GM12872 (cell line): ENCODE measurements around the gene BCAS3.

Experiments used
- CTCF ChIP-seq: IDR thresholded peaks from 3 replicates; pipeline ENCODE4 v1.5.1; 2011; ENCODE audit warnings: low read depth, mild to moderate bottlenecking, low read length, moderate library complexity; ENCODE audit not compliant: insufficient read depth

Gene BCAS3

DNA sequence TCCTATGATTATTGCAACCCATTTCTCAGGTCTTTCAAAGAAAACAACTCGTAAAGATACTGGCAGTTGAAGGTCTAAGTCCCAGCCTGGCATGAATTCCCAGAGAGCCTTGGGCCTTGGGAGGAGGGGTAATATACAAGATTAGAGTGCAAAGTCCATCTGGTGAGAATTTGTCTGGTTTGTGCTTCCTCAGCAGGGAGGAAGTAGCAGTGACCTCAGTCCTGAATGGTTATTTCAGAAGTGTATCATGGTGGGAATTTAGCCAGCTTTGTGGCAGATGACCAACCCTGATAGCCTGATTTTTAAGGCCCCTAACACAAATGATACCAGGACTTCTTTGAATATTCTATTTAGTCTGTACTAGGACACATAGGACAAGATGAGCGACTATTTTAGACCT is 570.7 kb downstream of the BCAS3 start:
- TF ChIP-seq CTCF = no peak

GRCh38 chr17:61249649-61250299 is 572.1 kb downstream of the BCAS3 start:
- no peak for TF ChIP-seq CTCF

DNA sequence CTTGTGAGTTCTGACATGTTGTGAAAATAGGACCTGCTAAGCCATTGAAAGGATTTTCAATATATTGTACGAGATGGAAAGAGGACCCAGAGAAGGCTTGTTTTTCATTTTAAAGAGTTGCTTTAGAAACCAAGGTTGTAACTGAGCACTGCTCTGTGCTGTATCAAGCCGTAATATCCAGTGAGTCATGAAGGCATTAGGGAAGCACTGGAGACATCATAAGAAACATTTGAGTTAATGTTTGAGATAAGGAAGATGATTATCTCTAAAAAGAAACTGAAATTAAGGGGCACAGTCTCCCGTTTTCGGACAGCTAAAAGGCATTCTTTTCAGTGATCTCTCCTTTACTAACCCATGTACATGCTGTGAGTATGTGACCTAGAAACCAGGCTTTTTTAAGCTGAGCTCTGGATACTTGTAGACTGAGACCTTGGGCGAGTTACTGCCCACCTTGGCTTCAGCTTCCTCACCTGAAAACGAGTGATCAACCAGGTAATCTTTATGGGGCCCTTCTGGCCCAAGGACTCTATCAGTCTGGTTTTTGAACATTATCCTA is 572.8 kb downstream of the BCAS3 start:
- no peak for TF ChIP-seq CTCF

GRCh38 chr17:61251939-61252865 is 574.6 kb downstream of the BCAS3 start:
- no peak for TF ChIP-seq CTCF

- TF ChIP-seq CTCF = no peak
These were observed 575.7 kb downstream of the BCAS3 start for GRCh38 chr17:61253362-61253761.

GRCh38 chr17:61253937-61254574 is 576.4 kb downstream of the BCAS3 start:
- no peak for TF ChIP-seq CTCF

GRCh38 chr17:61254904-61255303 is 577.3 kb downstream of the BCAS3 start:
- no peak for TF ChIP-seq CTCF
